Activated naive CD8-positive, alpha-beta T cell treated with anti-CD3 and anti-CD28 coated beads for 36 hours (primary cell): ENCODE results near the gene NKX1-1. TPM values are rescaled to one million over a fixed set of nuclear protein-coding genes. Genes with fewer than 3 reads are reported as not detected.

Experiments
- DNase-seq: peaks from one replicate; pipeline ENCODE4 v3.0.0; 2021
- H3K27ac Mint-ChIP-seq: one replicate; pipeline ENCODE4 v1.8.0; 2022; ENCODE audit warnings: mild to moderate bottlenecking, moderate library complexity, mixed read lengths
- H3K27me3 Mint-ChIP-seq: one replicate; pipeline ENCODE4 v1.8.0; 2022; ENCODE audit warnings: mild to moderate bottlenecking, mixed read lengths
- H3K36me3 Mint-ChIP-seq: one replicate; pipeline ENCODE4 v1.8.0; 2021; ENCODE audit warnings: mild to moderate bottlenecking, mixed read lengths
- H3K4me1 Mint-ChIP-seq: one replicate; pipeline ENCODE4 v1.8.0; 2021; ENCODE audit warnings: mixed read lengths
- H3K4me3 Mint-ChIP-seq: one replicate; pipeline ENCODE4 v1.8.0; 2022; ENCODE audit warnings: mild to moderate bottlenecking, moderate library complexity, mixed read lengths
- H3K9me3 Mint-ChIP-seq: one replicate; pipeline ENCODE4 v1.8.0; 2022; ENCODE audit warnings: mixed read lengths
- total RNA-seq, 2 experiments: library from RNA; stranded (reverse); gene quantifications; one replicate each; pipeline ENCODE4 v1.2.3, GENCODE V29; 2021

Gene NKX1-1
- total RNA-seq, 2 experiments from 2014 or later, result not detected

GRCh38 chr4:1367230-1367935, 38.9 kb downstream of the NKX1-1 start:
- no peaks in the 10 kb centered on the region for H3K9me3 Mint-ChIP-seq
- DNase-seq, result no peak
- H3K4me3 Mint-ChIP-seq, result no peak overlapping the region
- H3K27me3 Mint-ChIP-seq, result no peaks in the 10 kb centered on the region
- H3K36me3 Mint-ChIP-seq, result no peaks in the 10 kb centered on the region
- H3K27ac Mint-ChIP-seq, result no peak overlapping the region
- H3K4me1 Mint-ChIP-seq, result no peaks in the 10 kb centered on the region

GRCh38 chr4:1366371-1367229, 39.6 kb downstream of the NKX1-1 start:
- Mint-ChIP-seq H3K4me3 (no peak overlapping the region), H3K4me1 (no peaks in the 10 kb centered on the region), H3K36me3 (no peaks in the 10 kb centered on the region), H3K27ac (no peak overlapping the region), H3K9me3 (no peaks in the 10 kb centered on the region), H3K27me3 (no peaks in the 10 kb centered on the region)
- DNase-seq, result no peak

- H3K27ac Mint-ChIP-seq, result peak overlapping the region; percentile 76
- no peaks in the 10 kb centered on the region for H3K27me3 Mint-ChIP-seq
- no peaks in the 10 kb centered on the region for H3K4me1 Mint-ChIP-seq
- H3K9me3 Mint-ChIP-seq, result no peaks in the 10 kb centered on the region
- H3K36me3 Mint-ChIP-seq, result no peaks in the 10 kb centered on the region
- H3K4me3 Mint-ChIP-seq, result no peak overlapping the region
- no peak for DNase-seq
Measured at GRCh38 chr4:1365271-1366178, 40.7 kb downstream of the NKX1-1 start.

- no peak overlapping the region for H3K4me3 Mint-ChIP-seq
- H3K4me1 Mint-ChIP-seq, result no peaks in the 10 kb centered on the region
- no peak for DNase-seq
- no peak overlapping the region for H3K27ac Mint-ChIP-seq
- no peaks in the 10 kb centered on the region for H3K27me3 Mint-ChIP-seq
- no peaks in the 10 kb centered on the region for H3K36me3 Mint-ChIP-seq
- H3K9me3 Mint-ChIP-seq, result no peaks in the 10 kb centered on the region
Measured at GRCh38 chr4:1364748-1365147, 41.5 kb downstream of the NKX1-1 start.

- Mint-ChIP-seq H3K27me3 (no peaks in the 10 kb centered on the region), H3K27ac (no peak overlapping the region), H3K4me1 (peaks cover 2% of the 10 kb centered on the region)
Measured at GRCh38 chr4:1364217-1364616, 42.0 kb downstream of the NKX1-1 start.

GRCh38 chr4:1363513-1363912, 42.7 kb downstream of the NKX1-1 start:
- no peak overlapping the region for H3K4me3 Mint-ChIP-seq
- H3K27ac Mint-ChIP-seq, result no peak overlapping the region
- no peaks in the 10 kb centered on the region for H3K27me3 Mint-ChIP-seq
- peaks cover 1% of the 10 kb centered on the region for H3K36me3 Mint-ChIP-seq
- peaks cover 2% of the 10 kb centered on the region for H3K4me1 Mint-ChIP-seq
- DNase-seq, result no peak
- no peaks in the 10 kb centered on the region for H3K9me3 Mint-ChIP-seq

More at GRCh38 chr4:1364217-1364616, 42.0 kb downstream of the NKX1-1 start:
- H3K4me3 Mint-ChIP-seq, result no peak overlapping the region
- peaks cover 1% of the 10 kb centered on the region for H3K36me3 Mint-ChIP-seq
- DNase-seq, result no peak
- H3K9me3 Mint-ChIP-seq, result no peaks in the 10 kb centered on the region

- Mint-ChIP-seq H3K4me3 (no peak overlapping the region), H3K36me3 (peaks cover 1% of the 10 kb centered on the region), H3K27ac (no peak overlapping the region), H3K4me1 (peaks cover 2% of the 10 kb centered on the region), H3K9me3 (no peaks in the 10 kb centered on the region), H3K27me3 (no peaks in the 10 kb centered on the region)
- DNase-seq, result no peak
Measured at GRCh38 chr4:1362521-1362920, 43.7 kb downstream of the NKX1-1 start.

- Mint-ChIP-seq H3K4me1 (peaks cover 2% of the 10 kb centered on the region), H3K27me3 (no peaks in the 10 kb centered on the region), H3K27ac (no peak overlapping the region), H3K4me3 (no peak overlapping the region), H3K36me3 (peaks cover 1% of the 10 kb centered on the region), H3K9me3 (no peaks in the 10 kb centered on the region)
- DNase-seq, result no peak
Measured at GRCh38 chr4:1362046-1362445, 44.2 kb downstream of the NKX1-1 start.

- H3K4me1 Mint-ChIP-seq, result peaks cover 2% of the 10 kb centered on the region
- H3K9me3 Mint-ChIP-seq, result no peaks in the 10 kb centered on the region
- H3K36me3 Mint-ChIP-seq, result peaks cover 1% of the 10 kb centered on the region
- DNase-seq, result no peak
- no peak overlapping the region for H3K27ac Mint-ChIP-seq
- H3K27me3 Mint-ChIP-seq, result no peaks in the 10 kb centered on the region
- H3K4me3 Mint-ChIP-seq, result no peak overlapping the region
Measured at GRCh38 chr4:1361431-1361830, 44.8 kb downstream of the NKX1-1 start.

- no peak for DNase-seq
- no peaks in the 10 kb centered on the region for H3K9me3 Mint-ChIP-seq
- peaks cover 1% of the 10 kb centered on the region for H3K36me3 Mint-ChIP-seq
- no peak overlapping the region for H3K4me3 Mint-ChIP-seq
- H3K27ac Mint-ChIP-seq, result no peak overlapping the region
- H3K27me3 Mint-ChIP-seq, result no peaks in the 10 kb centered on the region
- H3K4me1 Mint-ChIP-seq, result peaks cover 2% of the 10 kb centered on the region
Measured at GRCh38 chr4:1360423-1361283, 45.6 kb downstream of the NKX1-1 start.

GRCh38 chr4:1359976-1360375, 46.3 kb downstream of the NKX1-1 start:
- Mint-ChIP-seq H3K4me3 (no peak overlapping the region), H3K36me3 (peaks cover 1% of the 10 kb centered on the region), H3K27ac (no peak overlapping the region), H3K9me3 (no peaks in the 10 kb centered on the region), H3K27me3 (no peaks in the 10 kb centered on the region), H3K4me1 (peaks cover 2% of the 10 kb centered on the region)
- no peak for DNase-seq

- Mint-ChIP-seq H3K36me3 (peaks cover 1% of the 10 kb centered on the region), H3K27ac (no peak overlapping the region), H3K27me3 (no peaks in the 10 kb centered on the region), H3K9me3 (no peaks in the 10 kb centered on the region), H3K4me3 (no peak overlapping the region), H3K4me1 (peaks cover 2% of the 10 kb centered on the region)
- no peak for DNase-seq
Measured at GRCh38 chr4:1359144-1359501, 47.1 kb downstream of the NKX1-1 start.

GRCh38 chr4:1358421-1359143, 47.7 kb downstream of the NKX1-1 start:
- H3K4me3 Mint-ChIP-seq, result no peak overlapping the region
- H3K4me1 Mint-ChIP-seq, result peaks cover 2% of the 10 kb centered on the region
- H3K27me3 Mint-ChIP-seq, result no peaks in the 10 kb centered on the region
- no peak overlapping the region for H3K27ac Mint-ChIP-seq
- H3K9me3 Mint-ChIP-seq, result no peaks in the 10 kb centered on the region
- DNase-seq, result no peak
- H3K36me3 Mint-ChIP-seq, result peaks cover 1% of the 10 kb centered on the region
